ENCODE results near the gene KCNQ5.
"Not testable (repeated sequence)": the region's sequence is repeated elsewhere in the genome, so short reads cannot be mapped to it uniquely, and the experiment has no call there.

KCNQ5 gene

GRCh38 chr6:73145690-73146089 is 523.8 kb downstream of the KCNQ5 start:
- no peak for DNase-seq

GRCh38 chr6:73151732-73152131 is 529.9 kb downstream of the KCNQ5 start:
- DNase-seq: no peak

- no peak for DNase-seq
Observed at GRCh38 chr6:73152556-73152955, 530.7 kb downstream of the KCNQ5 start.

GRCh38 chr6:73152966-73153757 is 531.3 kb downstream of the KCNQ5 start:
- DNase-seq: no peak

- no peak for DNase-seq
Observed at GRCh38 chr6:73156793-73157767, 535.2 kb downstream of the KCNQ5 start.

GRCh38 chr6:73157870-73158269 is 536.0 kb downstream of the KCNQ5 start:
- DNase-seq: no peak

- DNase-seq: no peak
Observed at GRCh38 chr6:73169111-73169510, 547.2 kb downstream of the KCNQ5 start.

GRCh38 chr6:73169633-73170032 is 547.8 kb downstream of the KCNQ5 start:
- no peak for DNase-seq

GRCh38 chr6:73174646-73175045 is 552.8 kb downstream of the KCNQ5 start:
- no peak for DNase-seq

- DNase-seq: no peak
Observed at GRCh38 chr6:73176057-73176456, 554.2 kb downstream of the KCNQ5 start.

GRCh38 chr6:73177221-73177944 is 555.5 kb downstream of the KCNQ5 start:
- no peak for DNase-seq

GRCh38 chr6:73180076-73180738 is 558.3 kb downstream of the KCNQ5 start:
- DNase-seq: no peak

- peak; percentile 85 for DNase-seq
Observed at GRCh38 chr6:73180763-73181619, 559.1 kb downstream of the KCNQ5 start.

GRCh38 chr6:73182021-73182607 is 560.2 kb downstream of the KCNQ5 start:
- DNase-seq: no peak

GRCh38 chr6:73193302-73193701 is 571.4 kb downstream of the KCNQ5 start:
- not testable (repeated sequence) for DNase-seq

- DNase-seq: no peak
Observed at GRCh38 chr6:73194744-73195143, 572.9 kb downstream of the KCNQ5 start.

- DNase-seq: no peak
Observed at GRCh38 chr6:73200247-73200646, 578.4 kb downstream of the KCNQ5 start.

GRCh38 chr6:73200735-73201134 is 578.9 kb downstream of the KCNQ5 start:
- DNase-seq: peak; percentile 7

GRCh38 chr6:73203098-73203497 is 581.2 kb downstream of the KCNQ5 start:
- no peak for DNase-seq

- no peak for DNase-seq
Observed at GRCh38 chr6:73204252-73204651, 582.4 kb downstream of the KCNQ5 start.

GRCh38 chr6:73207221-73207837 is 585.5 kb downstream of the KCNQ5 start:
- DNase-seq: no peak
